ENCODE data around the gene ARHGEF25. TPM values are rescaled to one million over a fixed set of nuclear protein-coding genes. Genes with fewer than 3 reads are reported as not detected.

ARHGEF25 gene
- total RNA-seq, 1 experiment from 2014 or later = 12.9 TPM

DNA sequence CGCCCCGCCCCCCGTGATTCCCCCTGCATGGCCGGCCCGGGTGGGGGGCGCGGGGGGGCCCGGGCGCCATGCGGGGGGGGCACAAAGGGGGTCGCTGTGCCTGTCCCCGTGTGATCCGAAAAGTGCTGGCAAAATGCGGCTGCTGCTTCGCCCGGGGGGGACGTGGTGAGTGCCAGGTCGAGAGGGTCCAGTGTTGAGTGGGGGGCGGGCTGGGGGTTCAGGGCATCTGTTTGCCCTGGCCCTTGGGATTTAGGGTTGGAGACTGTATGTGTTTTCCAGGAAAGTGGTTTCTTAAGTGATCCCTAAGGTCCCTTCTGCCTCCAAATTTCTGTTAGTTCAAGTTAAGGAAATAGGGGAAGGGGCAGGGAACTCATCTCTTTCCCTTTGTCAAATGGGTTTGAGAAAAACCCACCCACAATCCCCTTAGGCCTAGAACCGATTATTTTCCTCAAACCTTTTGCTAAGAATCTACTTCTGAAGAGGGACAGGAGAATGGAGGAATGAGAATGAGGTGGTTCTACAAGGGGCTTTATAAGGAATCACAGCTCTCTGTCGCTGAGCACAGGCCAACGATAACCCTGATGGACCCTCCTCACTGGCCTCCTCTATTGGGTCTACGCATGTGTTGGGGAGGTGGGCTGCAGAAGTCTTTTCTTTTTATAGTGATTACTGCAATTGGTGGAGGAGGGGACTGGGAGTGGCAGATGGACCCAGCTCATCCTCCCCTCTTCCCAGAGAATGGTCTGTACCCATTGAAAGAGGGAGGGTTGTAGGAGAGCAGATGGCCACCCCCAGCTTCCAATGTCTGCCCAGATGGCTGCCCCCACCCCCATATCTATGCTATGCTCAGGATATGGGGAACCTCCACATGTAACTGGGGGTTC, 834 bp downstream of the ARHGEF25 start:
- Histone ChIP-seq H3K4me1 (replicated peaks; ENCODE audit: insufficient read depth) (no peaks in the 10 kb centered on the region), H2AFZ (no peak overlapping the region), H4K20me1 (ENCODE audit: insufficient read depth) (no peaks in the 10 kb centered on the region), H3K9me2 (ENCODE audit: insufficient read depth) (no peaks in the 10 kb centered on the region), H3K9me3 (ENCODE audit: insufficient read depth, low read depth) (no peaks in the 10 kb centered on the region), H3K27ac (no peak overlapping the region), H3K27me3 (ENCODE audit: insufficient read depth, low read depth) (peaks cover 71% of the 10 kb centered on the region), H3K36me3 (ENCODE audit: low read depth) (no peaks in the 10 kb centered on the region), H3K4me2 (no peak overlapping the region), H3K79me2 (ENCODE audit: low read depth) (no peaks in the 10 kb centered on the region), H3K4me3 (no peak overlapping the region), H3F3A (ENCODE audit: insufficient read depth, low read depth) (no peaks in the 10 kb centered on the region)
- CTCF ChIA-PET = interaction anchor here (0.5 kb wide), 2 partner anchors 44 to 1883 kb away, joined by 4 to 5 read pairs; no protein-coding TSS in a partner anchor
- TF ChIP-seq, protein P1, sequence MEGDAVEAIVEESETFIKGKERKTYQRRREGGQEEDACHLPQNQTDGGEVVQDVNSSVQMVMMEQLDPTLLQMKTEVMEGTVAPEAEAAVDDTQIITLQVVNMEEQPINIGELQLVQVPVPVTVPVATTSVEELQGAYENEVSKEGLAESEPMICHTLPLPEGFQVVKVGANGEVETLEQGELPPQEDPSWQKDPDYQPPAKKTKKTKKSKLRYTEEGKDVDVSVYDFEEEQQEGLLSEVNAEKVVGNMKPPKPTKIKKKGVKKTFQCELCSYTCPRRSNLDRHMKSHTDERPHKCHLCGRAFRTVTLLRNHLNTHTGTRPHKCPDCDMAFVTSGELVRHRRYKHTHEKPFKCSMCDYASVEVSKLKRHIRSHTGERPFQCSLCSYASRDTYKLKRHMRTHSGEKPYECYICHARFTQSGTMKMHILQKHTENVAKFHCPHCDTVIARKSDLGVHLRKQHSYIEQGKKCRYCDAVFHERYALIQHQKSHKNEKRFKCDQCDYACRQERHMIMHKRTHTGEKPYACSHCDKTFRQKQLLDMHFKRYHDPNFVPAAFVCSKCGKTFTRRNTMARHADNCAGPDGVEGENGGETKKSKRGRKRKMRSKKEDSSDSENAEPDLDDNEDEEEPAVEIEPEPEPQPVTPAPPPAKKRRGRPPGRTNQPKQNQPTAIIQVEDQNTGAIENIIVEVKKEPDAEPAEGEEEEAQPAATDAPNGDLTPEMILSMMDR (conservative IDR thresholded peaks at IDR 0.05) = no peak
- no peak for TF ChIP-seq EZH2 (IDR thresholded peaks at IDR 0.05; ENCODE audit: low read depth)
- DNase-seq = no peak
- POLR2A ChIA-PET (ENCODE audit: unreplicated experiment) = interaction anchor here (0.6 kb wide), 1 partner anchor 26 kb away, joined by 7 read pairs; no protein-coding TSS in a partner anchor
- intact Hi-C loops (cut with micrococcal nuclease; ENCODE audit: unreplicated experiment) = no loop called here
- BruUV-seq (replicated peaks) = TSS peak; percentile 57

DNA sequence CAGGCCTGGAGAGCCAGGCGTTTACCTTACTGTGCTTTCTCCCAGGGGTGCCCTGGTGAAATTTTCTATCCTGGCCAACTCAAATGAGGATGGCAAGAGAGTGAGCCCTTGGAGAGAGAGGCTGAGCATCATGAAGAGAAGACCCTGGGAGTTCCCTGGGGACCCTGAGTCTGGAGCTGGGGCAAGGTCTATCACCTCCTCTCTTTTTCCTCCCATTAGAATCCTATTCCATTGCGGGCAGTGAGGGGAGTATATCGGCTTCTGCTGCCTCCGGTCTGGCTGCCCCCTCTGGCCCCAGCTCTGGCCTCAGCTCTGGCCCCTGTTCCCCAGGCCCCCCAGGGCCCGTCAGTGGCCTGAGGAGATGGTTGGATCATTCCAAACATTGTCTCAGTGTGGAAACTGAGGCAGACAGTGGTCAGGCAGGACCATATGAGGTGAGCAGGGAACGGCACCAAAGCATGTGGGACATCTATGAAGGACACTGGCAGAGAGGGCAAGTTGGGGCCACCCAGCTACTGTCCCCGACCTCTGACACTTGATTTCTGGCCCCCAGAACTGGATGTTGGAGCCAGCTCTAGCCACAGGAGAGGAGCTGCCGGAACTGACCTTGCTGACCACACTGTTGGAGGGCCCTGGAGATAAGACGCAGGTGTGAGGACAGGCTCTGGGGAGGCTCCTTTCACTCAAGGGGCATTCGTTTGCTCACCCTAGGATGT, 1.6 kb downstream of the ARHGEF25 start:
- no peaks in the 10 kb centered on the region for H4K20me1 ChIP-seq (ENCODE audit: insufficient read depth)
- CTCF ChIA-PET = interaction anchor here (0.5 kb wide), 1 partner anchor 45 kb away, joined by 4 read pairs; no protein-coding TSS in a partner anchor
- H3K9me2 ChIP-seq (ENCODE audit: insufficient read depth) = no peaks in the 10 kb centered on the region
- DNase-seq = no peak
- no peaks in the 10 kb centered on the region for H3K4me1 ChIP-seq (replicated peaks; ENCODE audit: insufficient read depth)
- no peaks in the 10 kb centered on the region for H3K36me3 ChIP-seq (ENCODE audit: low read depth)
- no peaks in the 10 kb centered on the region for H3F3A ChIP-seq (ENCODE audit: insufficient read depth, low read depth)
- H3K9me3 ChIP-seq (ENCODE audit: insufficient read depth, low read depth) = no peaks in the 10 kb centered on the region
- peaks cover 76% of the 10 kb centered on the region for H3K27me3 ChIP-seq (ENCODE audit: insufficient read depth, low read depth)
- TF ChIP-seq EZH2 (IDR thresholded peaks at IDR 0.05; ENCODE audit: low read depth) = no peak
- TF ChIP-seq, protein P1 (conservative IDR thresholded peaks at IDR 0.05) = no peak
- no peak overlapping the region for H3K4me3 ChIP-seq
- POLR2A ChIA-PET (ENCODE audit: unreplicated experiment) = interaction anchor here (0.6 kb wide), 1 partner anchor 145 kb away, joined by 4 read pairs; no protein-coding TSS in a partner anchor
- H3K27ac ChIP-seq = no peak overlapping the region
- no peak overlapping the region for H3K4me2 ChIP-seq
- intact Hi-C loops (cut with micrococcal nuclease; ENCODE audit: unreplicated experiment) = no loop called here
- H3K79me2 ChIP-seq (ENCODE audit: low read depth) = no peaks in the 10 kb centered on the region
- no peak overlapping the region for H2AFZ ChIP-seq
- BruUV-seq (replicated peaks) = no TSS peak

DNA sequence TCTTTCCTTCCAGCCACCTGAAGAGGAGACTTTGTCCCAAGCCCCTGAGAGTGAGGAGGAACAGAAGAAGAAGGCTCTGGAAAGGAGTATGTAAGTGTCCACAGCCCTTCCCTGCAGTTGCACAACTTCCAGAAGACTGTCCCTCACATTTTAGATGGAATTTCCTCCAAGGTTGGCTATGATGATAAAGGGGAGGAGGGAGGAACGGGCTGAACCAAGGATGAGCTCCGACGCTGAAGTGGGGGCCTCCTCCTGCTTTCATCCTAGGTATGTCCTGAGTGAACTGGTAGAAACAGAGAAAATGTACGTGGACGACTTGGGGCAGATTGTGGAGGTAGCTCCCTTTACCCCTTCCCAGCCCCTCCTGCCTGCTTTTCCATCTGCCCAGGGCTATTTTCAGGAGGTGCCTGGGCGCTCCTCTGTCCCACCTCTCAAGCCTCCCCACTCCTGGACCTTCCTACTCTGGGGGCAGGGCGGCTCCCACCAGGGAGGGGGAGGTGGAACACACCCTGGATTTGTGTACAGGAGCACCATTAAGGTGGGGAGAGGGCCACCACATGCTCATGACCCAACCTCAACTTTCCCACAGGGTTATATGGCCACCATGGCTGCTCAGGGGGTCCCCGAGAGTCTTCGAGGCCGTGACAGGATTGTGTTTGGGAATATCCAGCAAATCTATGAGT, 2.3 kb downstream of the ARHGEF25 start:
- H3K4me2 ChIP-seq = no peak overlapping the region
- intact Hi-C loops (cut with micrococcal nuclease; ENCODE audit: unreplicated experiment) = no loop called here
- H3K9me3 ChIP-seq (ENCODE audit: insufficient read depth, low read depth) = no peaks in the 10 kb centered on the region
- BruUV-seq (replicated peaks) = no TSS peak
- H3K4me1 ChIP-seq (replicated peaks; ENCODE audit: insufficient read depth) = no peaks in the 10 kb centered on the region
- no peaks in the 10 kb centered on the region for H4K20me1 ChIP-seq (ENCODE audit: insufficient read depth)
- no peak for DNase-seq
- H3F3A ChIP-seq (ENCODE audit: insufficient read depth, low read depth) = no peaks in the 10 kb centered on the region
- POLR2A ChIA-PET (ENCODE audit: unreplicated experiment) = interaction anchor here (0.6 kb wide), 1 partner anchor 145 kb away, joined by 4 read pairs; no protein-coding TSS in a partner anchor
- CTCF ChIA-PET = no interaction called here
- H3K27me3 ChIP-seq (ENCODE audit: insufficient read depth, low read depth) = peaks cover 76% of the 10 kb centered on the region
- no peaks in the 10 kb centered on the region for H3K79me2 ChIP-seq (ENCODE audit: low read depth)
- no peak overlapping the region for H2AFZ ChIP-seq
- H3K9me2 ChIP-seq (ENCODE audit: insufficient read depth) = no peaks in the 10 kb centered on the region
- TF ChIP-seq EZH2 (IDR thresholded peaks at IDR 0.05; ENCODE audit: low read depth) = no peak
- TF ChIP-seq, protein P1 (conservative IDR thresholded peaks at IDR 0.05) = no peak
- H3K4me3 ChIP-seq = no peak overlapping the region
- H3K27ac ChIP-seq = no peak overlapping the region
- H3K36me3 ChIP-seq (ENCODE audit: low read depth) = no peaks in the 10 kb centered on the region

Measured in PC-9 (cell line).